Hair follicular keratinocyte (primary cell): ENCODE measurements around the gene PICK1. TPM values are rescaled to one million over a fixed set of nuclear protein-coding genes. Genes with fewer than 3 reads are reported as not detected.

Source experiments
- total RNA-seq: library from RNA; depleted of rRNA; stranded (reverse); fragments of >200 nt; gene quantifications from 2 replicates; pipeline ENCODE4 v1.2.3, GENCODE V29; 2015

The PICK1 gene
- total RNA-seq = 20.2 and 42.6 TPM in 2 replicates

GRCh38 chr22:38056969-38057891, at the start of gene PICK1:
Gene PICK1, plus strand, starts transcription at chr22:38057404. Its CDS starts 406 bp downstream, at chr22:38057810.

DNA sequence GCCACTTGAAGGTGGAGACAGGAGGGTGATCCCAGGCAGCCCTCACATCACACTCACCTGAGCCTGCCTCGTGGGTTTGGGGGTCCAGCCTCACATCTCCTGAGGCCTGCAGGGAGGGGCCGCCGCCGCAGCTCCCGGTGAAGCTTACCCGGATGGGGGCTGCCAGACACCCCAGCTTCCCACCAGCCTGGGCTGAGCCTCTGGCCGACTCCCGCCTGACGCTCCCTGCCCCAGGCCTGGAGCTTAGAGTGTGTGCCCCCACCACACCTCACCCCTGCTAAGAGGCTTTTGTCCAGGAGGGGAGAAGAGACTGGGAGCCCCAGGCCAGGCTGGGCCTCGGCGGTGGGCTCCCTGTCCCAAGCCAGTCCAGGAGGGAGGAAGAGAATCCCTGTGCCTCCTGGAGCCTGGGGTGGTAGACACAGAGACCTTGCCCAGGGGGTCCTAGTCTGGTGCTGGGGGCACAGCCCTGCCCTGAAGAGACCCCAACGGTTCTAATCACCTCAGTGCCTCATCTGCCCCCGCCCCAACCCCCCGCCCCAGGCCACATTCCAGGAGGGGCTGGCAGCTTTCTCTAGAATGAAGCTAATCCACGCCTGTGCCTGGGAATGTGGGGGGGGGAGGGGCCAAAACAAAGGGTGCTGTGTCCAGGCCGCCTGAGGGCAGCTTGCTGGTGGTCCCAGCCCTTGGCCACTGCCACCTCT, 26.9 kb downstream of the PICK1 start, which contains the start of gene SLC16A8:
TSS of gene SLC16A8 (minus strand) at position 254 of the 701 bp plus-strand sequence. CDS start 1,311 bp downstream, outside the sequence.

DNA sequence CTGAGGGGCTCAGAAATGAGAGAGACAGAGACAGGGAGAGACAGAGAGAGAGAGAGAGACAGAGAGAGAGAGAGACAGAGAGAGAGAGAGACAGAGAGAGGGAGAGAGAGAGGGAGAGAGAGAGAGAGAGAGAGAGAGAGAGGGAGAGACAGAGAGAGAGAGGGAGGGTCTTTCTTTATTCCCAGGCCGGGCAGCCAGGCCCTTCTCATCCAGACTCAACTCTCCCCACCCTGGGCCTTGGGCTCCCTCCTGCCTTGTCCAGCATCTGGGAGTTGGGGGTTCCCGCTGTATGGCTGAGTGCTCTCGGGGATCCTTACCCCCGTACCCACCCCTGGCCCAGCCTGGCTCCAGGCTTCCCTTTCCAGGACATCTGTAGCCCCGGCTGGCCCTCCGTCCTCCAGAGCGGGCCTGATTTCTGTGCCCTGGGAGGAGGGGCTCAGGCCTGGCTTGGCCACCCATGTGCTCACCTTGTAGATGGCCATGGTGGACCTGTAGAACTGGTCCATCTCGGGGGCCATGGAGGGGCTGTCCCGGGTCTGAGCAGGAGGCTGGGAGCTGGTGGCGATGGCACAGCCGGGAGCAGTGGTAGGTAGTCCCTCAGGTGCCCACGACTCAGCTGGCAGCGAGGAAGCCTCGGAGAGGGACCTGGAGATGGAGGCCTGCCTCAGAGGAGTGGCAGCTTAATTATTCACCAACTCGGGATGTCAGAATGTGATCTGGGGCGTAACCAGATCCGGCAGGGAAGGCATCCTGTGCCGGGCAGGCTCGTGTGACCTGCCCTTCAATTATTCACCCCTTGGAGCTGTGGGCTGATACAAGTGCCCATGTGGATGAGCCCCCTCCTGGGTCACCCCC, 53.0 kb downstream of the PICK1 start, which contains the start of gene BAIAP2L2:
TSS of gene BAIAP2L2 (minus strand) at position 677 of the 855 bp plus-strand sequence. CDS start at position 518, 159 bp downstream.

Other genes starting within 250 kb of the PICK1 start
- 28.8 and 40.2 TPM in 2 replicates for gene GCAT, start 249.5 kb upstream of the PICK1 start, total RNA-seq
- gene GALR3, start 234.0 kb upstream of the PICK1 start, total RNA-seq = not detected in 2 replicates
- 41.6 and 43.0 TPM in 2 replicates for gene ANKRD54, start 213.1 kb upstream of the PICK1 start, total RNA-seq
- gene EIF3L, start 208.0 kb upstream of the PICK1 start, total RNA-seq = 333 and 393 TPM in 2 replicates
- gene MICALL1, start 151.1 kb upstream of the PICK1 start, total RNA-seq = 105 and 126 TPM in 2 replicates
- gene C22orf23, start 103.8 kb upstream of the PICK1 start, total RNA-seq = not detected in 2 replicates
- gene POLR2F, start 103.7 kb upstream of the PICK1 start, total RNA-seq = 69.7 and 134 TPM in 2 replicates
- gene SOX10, start 72.8 kb upstream of the PICK1 start, total RNA-seq = not detected in 2 replicates
- not detected in 2 replicates for gene SLC16A8, start 26.8 kb downstream of the PICK1 start, total RNA-seq
- gene BAIAP2L2, start 53.3 kb downstream of the PICK1 start, total RNA-seq = 7.1 and 16.0 TPM in 2 replicates
- gene PLA2G6, start 124.4 kb downstream of the PICK1 start, total RNA-seq = 3.6 and 7.0 TPM in 2 replicates
- 18.5 and 44.9 TPM in 2 replicates for gene MAFF, start 144.6 kb downstream of the PICK1 start, total RNA-seq
- 52.1 and 55.1 TPM in 2 replicates for gene TMEM184B, start 215.6 kb downstream of the PICK1 start, total RNA-seq